ENCODE data around the gene SPN. TPM values are rescaled to one million over a fixed set of nuclear protein-coding genes. Genes with fewer than 3 reads are reported as not detected.
A peak's percentile ranks its signal among the peaks of the same experiment; 100 is the strongest.
"Not testable (repeated sequence)": the region's sequence is repeated elsewhere in the genome, so short reads cannot be mapped to it uniquely, and the experiment has no call there.

The SPN gene
- total RNA-seq, 1 experiment from 2014 or later, result not detected

DNA sequence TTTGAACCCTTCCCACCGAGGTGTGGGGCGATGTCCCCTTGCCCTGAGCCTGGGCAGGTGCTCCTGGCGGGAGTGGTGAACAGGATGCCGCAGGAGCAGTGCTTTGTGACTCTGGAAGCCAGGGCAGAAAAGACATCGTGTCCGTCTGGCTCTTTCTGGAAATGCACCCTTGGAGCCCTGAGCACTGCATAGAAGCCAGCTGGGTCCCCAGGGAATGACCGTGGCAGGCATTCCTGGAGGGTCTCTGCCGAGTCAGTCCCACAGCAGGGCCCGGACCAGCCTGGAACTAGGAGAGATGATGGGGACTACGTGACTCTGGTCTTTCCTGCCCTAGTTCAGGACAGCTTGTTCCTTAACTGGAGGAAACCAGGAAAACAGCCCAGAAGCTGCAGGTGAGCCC, 33.7 kb upstream of the SPN start:
- CTCF ChIA-PET; H3K9me3 ChIP-seq (ENCODE audit: low read depth, low read length, poor library complexity, severe bottlenecking); H3K4me1 ChIP-seq (ENCODE audit: insufficient read depth, low read length, poor library complexity, severe bottlenecking); H3K27me3 ChIP-seq (replicated peaks; ENCODE audit: insufficient read depth, low read depth, low read length, poor library complexity); H3K4me3 ChIP-seq (ENCODE audit: low read depth, low read length, poor library complexity, severe bottlenecking); intact Hi-C loops (cut with micrococcal nuclease; ENCODE audit: unreplicated experiment); H3K27ac ChIP-seq (ENCODE audit: low read depth, low read length, poor library complexity, severe bottlenecking); H3K36me3 ChIP-seq (ENCODE audit: insufficient read depth, low read length, poor library complexity, severe bottlenecking); POLR2A ChIA-PET (ENCODE audit: low non-redundant PET); BruUV-seq (replicated peaks); DNase-seq (ENCODE audit: low spot score): not testable (repeated sequence)

- POLR2A ChIA-PET (ENCODE audit: low non-redundant PET); H3K4me3 ChIP-seq (ENCODE audit: low read depth, low read length, poor library complexity, severe bottlenecking); H3K27me3 ChIP-seq (replicated peaks; ENCODE audit: insufficient read depth, low read depth, low read length, poor library complexity); H3K36me3 ChIP-seq (ENCODE audit: insufficient read depth, low read length, poor library complexity, severe bottlenecking); H3K27ac ChIP-seq (ENCODE audit: low read depth, low read length, poor library complexity, severe bottlenecking); DNase-seq (ENCODE audit: low spot score); intact Hi-C loops (cut with micrococcal nuclease; ENCODE audit: unreplicated experiment); CTCF ChIA-PET; H3K4me1 ChIP-seq (ENCODE audit: insufficient read depth, low read length, poor library complexity, severe bottlenecking); BruUV-seq (replicated peaks); H3K9me3 ChIP-seq (ENCODE audit: low read depth, low read length, poor library complexity, severe bottlenecking): not testable (repeated sequence)
These were observed 31.4 kb upstream of the SPN start for GRCh38 chr16:29631658-29632057.

DNA sequence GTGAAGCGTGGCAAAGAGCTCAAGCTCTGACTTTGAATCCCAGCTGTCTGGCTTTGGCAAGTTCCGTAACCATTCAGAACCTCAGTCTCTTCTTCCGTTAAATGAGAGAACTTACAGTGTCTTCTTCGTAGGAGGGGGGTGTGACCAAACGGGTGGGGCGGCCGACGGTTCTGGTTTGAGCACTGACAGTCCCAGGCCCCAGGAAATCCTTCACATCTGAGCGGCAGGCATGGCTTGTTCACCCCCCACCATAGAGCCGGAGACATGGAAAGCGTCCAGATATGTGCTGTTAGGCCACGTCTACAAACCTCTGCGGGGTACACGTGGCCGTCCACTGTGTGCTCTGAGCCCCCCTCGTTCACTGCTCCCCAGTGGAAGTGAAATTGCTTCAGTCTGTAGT, 27.1 kb upstream of the SPN start:
- CTCF ChIA-PET; H3K27me3 ChIP-seq (replicated peaks; ENCODE audit: insufficient read depth, low read depth, low read length, poor library complexity); H3K4me3 ChIP-seq (ENCODE audit: low read depth, low read length, poor library complexity, severe bottlenecking); BruUV-seq (replicated peaks); DNase-seq (ENCODE audit: low spot score); H3K9me3 ChIP-seq (ENCODE audit: low read depth, low read length, poor library complexity, severe bottlenecking); H3K27ac ChIP-seq (ENCODE audit: low read depth, low read length, poor library complexity, severe bottlenecking); intact Hi-C loops (cut with micrococcal nuclease; ENCODE audit: unreplicated experiment); H3K4me1 ChIP-seq (ENCODE audit: insufficient read depth, low read length, poor library complexity, severe bottlenecking); POLR2A ChIA-PET (ENCODE audit: low non-redundant PET); H3K36me3 ChIP-seq (ENCODE audit: insufficient read depth, low read length, poor library complexity, severe bottlenecking): not testable (repeated sequence)

DNA sequence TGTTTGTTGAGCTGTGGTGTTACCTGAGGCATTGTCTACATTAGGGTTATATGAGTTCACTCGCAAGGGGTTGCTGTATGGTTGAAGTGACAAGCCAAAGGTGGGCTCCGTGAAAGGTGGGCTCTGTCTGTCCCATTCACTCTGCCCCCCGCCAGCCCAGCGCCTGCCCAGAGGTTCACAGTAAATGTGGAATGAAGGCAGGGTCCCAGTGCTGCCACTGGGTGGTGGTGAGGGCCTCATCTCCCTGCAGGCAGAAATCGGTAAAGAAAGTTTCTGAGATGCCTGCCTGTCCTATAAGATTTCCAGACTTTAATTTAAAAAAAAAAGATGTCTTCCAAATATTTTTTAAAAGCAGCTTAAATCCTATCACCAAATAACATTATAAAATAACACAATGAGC, 26.7 kb upstream of the SPN start:
- CTCF ChIA-PET; BruUV-seq (replicated peaks); H3K4me3 ChIP-seq (ENCODE audit: low read depth, low read length, poor library complexity, severe bottlenecking); POLR2A ChIA-PET (ENCODE audit: low non-redundant PET); H3K9me3 ChIP-seq (ENCODE audit: low read depth, low read length, poor library complexity, severe bottlenecking); intact Hi-C loops (cut with micrococcal nuclease; ENCODE audit: unreplicated experiment); H3K4me1 ChIP-seq (ENCODE audit: insufficient read depth, low read length, poor library complexity, severe bottlenecking); H3K27ac ChIP-seq (ENCODE audit: low read depth, low read length, poor library complexity, severe bottlenecking); DNase-seq (ENCODE audit: low spot score); H3K27me3 ChIP-seq (replicated peaks; ENCODE audit: insufficient read depth, low read depth, low read length, poor library complexity); H3K36me3 ChIP-seq (ENCODE audit: insufficient read depth, low read length, poor library complexity, severe bottlenecking): not testable (repeated sequence)

- CTCF ChIA-PET; POLR2A ChIA-PET (ENCODE audit: low non-redundant PET); intact Hi-C loops (cut with micrococcal nuclease; ENCODE audit: unreplicated experiment): not testable (repeated sequence)
These were observed 24.3 kb upstream of the SPN start for GRCh38 chr16:29638751-29639150.

GRCh38 chr16:29641561-29641960, 21.5 kb upstream of the SPN start:
- no peak for TF ChIP-seq EZH2 (IDR thresholded peaks at IDR 0.05; ENCODE audit: borderline replicate concordance, low read depth, low read length, poor library complexity, severe bottlenecking)
- TF ChIP-seq, protein P1, sequence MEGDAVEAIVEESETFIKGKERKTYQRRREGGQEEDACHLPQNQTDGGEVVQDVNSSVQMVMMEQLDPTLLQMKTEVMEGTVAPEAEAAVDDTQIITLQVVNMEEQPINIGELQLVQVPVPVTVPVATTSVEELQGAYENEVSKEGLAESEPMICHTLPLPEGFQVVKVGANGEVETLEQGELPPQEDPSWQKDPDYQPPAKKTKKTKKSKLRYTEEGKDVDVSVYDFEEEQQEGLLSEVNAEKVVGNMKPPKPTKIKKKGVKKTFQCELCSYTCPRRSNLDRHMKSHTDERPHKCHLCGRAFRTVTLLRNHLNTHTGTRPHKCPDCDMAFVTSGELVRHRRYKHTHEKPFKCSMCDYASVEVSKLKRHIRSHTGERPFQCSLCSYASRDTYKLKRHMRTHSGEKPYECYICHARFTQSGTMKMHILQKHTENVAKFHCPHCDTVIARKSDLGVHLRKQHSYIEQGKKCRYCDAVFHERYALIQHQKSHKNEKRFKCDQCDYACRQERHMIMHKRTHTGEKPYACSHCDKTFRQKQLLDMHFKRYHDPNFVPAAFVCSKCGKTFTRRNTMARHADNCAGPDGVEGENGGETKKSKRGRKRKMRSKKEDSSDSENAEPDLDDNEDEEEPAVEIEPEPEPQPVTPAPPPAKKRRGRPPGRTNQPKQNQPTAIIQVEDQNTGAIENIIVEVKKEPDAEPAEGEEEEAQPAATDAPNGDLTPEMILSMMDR (conservative IDR thresholded peaks at IDR 0.05; ENCODE audit: low read depth, low read length), result 0 out of 2 replicates have a peak, but pooled peaks have one; percentile 28
- Histone ChIP-seq H3K4me3 (ENCODE audit: low read depth, low read length, poor library complexity, severe bottlenecking) (no peak overlapping the region), H3K9me3 (ENCODE audit: low read depth, low read length, poor library complexity, severe bottlenecking) (no peaks in the 10 kb centered on the region), H3K27me3 (replicated peaks; ENCODE audit: insufficient read depth, low read depth, low read length, poor library complexity) (no peaks in the 10 kb centered on the region), H3K36me3 (ENCODE audit: insufficient read depth, low read length, poor library complexity, severe bottlenecking) (no peaks in the 10 kb centered on the region), H3K4me1 (ENCODE audit: insufficient read depth, low read length, poor library complexity, severe bottlenecking) (no peaks in the 10 kb centered on the region), H3K27ac (ENCODE audit: low read depth, low read length, poor library complexity, severe bottlenecking) (no peak overlapping the region)
- POLR2A ChIA-PET (ENCODE audit: low non-redundant PET), result interaction anchor here (0.6 kb wide), 1 partner anchor 616 kb away, joined by 3 read pairs; no protein-coding TSS in a partner anchor
- no TSS peak for BruUV-seq (replicated peaks)
- DNase-seq (ENCODE audit: low spot score), result no peak
- intact Hi-C loops (cut with micrococcal nuclease; ENCODE audit: unreplicated experiment), result no loop called here
- CTCF ChIA-PET, result no interaction called here

More at GRCh38 chr16:29638751-29639150, 24.3 kb upstream of the SPN start:
- BruUV-seq (replicated peaks); DNase-seq (ENCODE audit: low spot score); H3K36me3 ChIP-seq (ENCODE audit: insufficient read depth, low read length, poor library complexity, severe bottlenecking); H3K9me3 ChIP-seq (ENCODE audit: low read depth, low read length, poor library complexity, severe bottlenecking); H3K27ac ChIP-seq (ENCODE audit: low read depth, low read length, poor library complexity, severe bottlenecking); H3K4me1 ChIP-seq (ENCODE audit: insufficient read depth, low read length, poor library complexity, severe bottlenecking); H3K4me3 ChIP-seq (ENCODE audit: low read depth, low read length, poor library complexity, severe bottlenecking); H3K27me3 ChIP-seq (replicated peaks; ENCODE audit: insufficient read depth, low read depth, low read length, poor library complexity): not testable (repeated sequence)

Measured in A673 (cell line).